Measurements from ENCODE around the gene OSBPL1A.

OSBPL1A gene

DNA sequence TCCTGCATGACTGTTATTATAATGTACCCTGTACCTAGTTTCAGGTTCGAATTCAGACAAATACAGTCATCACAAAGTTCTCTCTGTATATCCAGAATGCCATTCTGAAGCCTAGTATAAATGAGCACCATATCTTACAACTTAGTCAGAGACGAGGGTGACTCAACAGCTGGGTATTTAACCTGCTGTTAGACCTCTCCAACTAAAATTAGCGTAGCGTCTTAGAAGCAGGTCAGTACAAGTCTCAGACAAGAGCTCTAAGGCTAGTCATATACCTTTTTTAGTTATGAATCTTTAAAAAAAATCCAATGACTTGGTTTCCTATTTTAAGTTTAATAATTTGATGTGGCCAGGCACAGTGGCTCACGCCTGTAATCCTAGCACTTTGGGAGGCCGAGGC is 184.7 kb downstream of the OSBPL1A start:
- no peak for DNase-seq

DNA sequence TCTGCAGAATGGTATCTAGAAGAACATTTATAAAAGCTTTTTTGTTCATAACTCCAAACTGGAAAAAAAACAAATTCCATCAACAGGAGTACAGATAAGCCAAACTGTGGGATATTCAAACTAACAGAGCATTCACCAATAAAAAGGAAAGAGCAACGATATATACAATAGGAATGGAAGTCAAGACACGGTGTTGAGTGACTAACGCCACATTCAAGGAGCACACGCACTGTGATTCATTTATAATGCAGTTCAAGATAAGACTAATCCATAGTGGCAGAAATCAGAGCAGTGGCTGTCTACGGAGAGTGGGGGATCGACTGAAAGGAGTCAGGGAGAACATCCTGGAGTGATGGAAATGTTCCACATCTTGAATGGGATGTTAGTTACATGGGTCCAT is 188.1 kb downstream of the OSBPL1A start:
- no peak for DNase-seq

DNA sequence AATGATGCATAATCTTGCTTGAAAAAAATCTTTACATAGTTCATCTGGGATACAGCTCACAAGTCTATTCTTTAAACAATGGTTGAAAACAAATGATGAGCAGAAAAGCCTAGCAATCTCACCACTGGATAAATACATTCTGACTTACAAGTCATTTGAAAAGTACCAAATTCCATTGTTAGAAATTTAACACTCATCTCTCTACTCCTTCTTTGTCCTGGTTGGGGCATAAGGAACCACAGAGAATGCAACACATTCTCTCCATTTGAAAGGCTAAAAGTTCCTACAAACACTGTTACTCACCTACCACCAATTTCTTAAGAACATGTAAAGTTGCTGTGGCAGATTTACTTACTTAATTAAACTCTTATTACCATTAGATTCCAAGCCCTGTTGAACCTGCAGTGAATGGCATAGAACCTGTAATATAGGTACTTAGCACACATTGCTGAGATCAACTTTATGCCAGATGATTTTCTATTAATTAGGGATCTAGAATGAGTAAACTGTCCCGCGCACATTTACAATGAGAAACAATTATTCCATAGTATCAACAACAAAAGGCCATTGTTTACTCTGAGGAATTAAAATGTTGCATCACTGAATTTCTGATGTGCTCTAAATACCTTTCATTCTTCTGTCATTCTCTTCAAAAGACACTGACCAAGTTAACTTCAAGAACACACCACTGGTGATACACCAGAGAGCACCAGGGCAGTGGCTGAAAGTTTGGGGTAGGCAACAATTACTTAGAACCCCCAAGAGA is 189.2 kb downstream of the OSBPL1A start:
- DNase-seq: no peak

DNA sequence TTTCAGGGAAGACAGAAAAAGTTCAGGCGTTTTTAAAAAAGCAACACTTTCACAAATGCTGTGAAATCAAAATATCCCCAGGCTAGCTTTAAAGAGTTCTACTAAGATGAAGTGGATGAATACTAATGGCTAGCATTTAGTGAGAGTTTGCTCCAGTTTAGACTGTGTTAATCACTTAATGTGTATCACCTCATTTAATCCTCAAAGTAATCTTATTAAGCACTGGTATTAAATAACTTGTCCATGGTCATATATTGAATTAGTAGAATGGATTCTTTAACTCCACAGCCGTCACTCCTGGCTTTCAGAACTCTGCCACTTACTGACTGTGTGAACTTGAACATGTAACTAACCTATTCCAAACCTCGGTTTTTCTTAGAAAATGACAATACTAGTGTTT is 192.7 kb downstream of the OSBPL1A start:
- DNase-seq: no peak

DNA sequence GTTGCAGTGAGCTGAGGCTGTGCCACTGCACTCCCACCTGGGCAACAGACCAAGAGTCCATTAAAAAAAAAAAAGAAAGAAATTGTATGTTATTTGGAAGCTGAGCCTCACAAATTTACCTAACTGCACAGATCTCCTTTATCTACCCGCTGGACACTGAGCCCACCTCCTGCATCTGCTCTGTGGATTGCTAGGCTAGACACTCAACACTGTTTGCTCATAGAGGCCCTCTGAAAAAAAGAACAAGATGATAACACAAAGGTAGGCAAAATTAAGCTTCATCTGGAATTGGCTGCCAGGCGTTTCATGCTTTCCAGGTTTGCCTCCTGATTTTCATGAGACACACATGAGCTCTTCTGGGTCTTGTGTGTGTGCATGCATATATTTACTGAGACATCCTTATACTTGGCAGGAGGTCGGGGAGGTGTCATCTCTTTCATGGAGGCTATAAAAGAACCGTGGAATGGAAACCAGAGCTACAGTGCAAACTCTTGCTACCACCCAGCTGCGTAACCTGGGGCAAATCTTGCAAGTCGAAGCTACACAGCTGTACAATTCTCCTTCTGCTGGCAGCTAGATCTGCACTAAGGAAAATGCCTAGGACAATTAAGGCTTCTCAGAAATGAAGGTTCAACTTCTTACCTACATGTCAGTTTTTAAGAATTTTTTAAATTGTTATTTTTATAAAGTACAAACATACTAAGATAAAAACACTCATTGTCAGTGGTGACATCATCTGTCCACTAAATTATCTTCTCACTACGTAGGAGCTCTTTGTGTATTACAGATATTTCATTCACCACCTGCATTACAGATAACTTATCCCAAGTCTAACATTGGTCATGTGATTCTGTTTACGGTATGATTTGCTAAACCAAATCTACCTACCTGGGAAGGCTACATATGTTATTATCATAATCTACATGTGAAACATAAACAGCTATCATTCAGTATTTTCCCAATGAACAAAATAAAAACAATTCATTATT is 195.6 kb downstream of the OSBPL1A start:
- no peak for DNase-seq

DNA sequence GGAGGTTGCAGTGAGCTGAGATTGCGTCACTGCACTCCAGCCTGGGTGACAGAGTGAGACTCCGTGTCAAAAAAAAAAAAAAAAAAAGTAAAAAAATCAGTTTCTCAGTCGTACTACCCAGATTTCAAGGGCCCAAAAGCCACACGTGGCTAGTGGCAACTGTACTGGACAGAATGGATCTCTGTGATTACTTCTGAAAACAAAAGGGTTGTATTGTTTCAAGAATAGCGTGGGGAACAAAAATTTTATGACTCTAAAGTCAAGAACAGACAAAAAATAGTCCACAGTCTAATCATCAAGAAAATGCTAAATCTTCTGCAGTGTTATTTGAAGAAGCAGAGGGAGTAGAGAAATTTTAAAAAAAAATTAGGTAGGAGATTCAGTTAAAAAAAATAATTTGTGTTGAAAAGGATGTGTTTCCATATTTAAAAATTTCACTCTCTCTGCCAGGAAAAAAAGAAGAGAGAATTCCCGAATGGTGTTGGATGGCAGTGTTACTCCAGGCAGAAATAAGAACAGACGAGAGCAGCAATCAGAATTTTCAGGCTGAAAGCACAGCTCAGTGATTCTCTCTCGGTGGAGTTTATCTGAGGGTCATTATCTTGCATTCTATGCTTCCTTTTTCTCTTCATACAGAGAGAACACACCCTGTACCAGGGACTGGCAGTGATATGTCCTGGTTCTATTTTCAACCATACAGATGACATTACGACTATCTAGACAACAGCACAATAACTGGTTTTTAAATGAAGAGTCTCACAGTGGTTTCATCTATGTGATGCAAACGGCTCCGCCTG is 196.9 kb downstream of the OSBPL1A start:
- no peak for DNase-seq

DNA sequence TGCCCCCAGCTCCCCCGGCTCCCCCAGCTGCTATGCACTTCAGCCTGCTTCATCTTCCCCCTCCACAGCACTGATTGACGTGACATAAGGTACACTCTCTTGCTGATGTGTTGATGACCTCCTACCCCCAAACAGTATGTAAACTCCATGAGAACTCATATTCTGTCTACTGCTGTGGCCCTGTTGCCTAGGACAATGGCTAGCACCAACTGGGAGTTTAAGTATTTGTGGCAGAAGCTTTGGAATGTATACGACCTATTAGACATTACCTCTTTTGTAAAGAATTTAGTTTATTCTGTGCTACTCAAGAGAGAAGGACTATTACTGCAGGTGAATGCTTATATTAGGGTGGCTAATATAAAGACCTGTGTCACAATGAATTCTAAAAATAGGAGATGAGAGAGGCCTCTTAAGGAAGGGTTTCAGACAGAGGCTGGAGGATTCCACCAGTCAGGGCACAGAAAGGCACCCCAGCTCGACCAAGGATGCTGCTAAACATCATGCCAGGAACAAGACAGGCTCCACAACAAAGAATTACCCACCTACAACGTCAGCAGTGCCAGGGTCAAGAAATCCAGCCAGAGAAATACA is 198.2 kb downstream of the OSBPL1A start:
- no peak for DNase-seq

DNA sequence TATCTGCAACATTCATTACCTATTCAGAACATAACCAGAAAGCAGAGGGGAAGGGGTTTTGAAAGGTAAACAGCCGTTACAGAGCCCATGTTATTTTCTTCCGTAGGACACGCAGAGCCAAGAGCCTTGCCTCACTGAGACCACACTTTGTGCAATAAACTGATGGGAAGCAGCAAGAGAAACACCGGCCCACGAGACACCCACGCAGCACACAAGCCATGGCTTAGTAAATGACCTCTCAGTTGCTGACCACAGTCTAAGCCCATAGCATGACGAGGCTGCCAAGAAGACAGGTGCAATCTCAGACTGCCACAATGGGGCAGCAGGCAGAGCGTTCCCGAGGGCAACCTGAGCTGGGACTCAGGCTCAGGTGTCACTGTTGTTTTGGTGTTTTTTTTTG is 199.2 kb downstream of the OSBPL1A start:
- no peak for DNase-seq

DNA sequence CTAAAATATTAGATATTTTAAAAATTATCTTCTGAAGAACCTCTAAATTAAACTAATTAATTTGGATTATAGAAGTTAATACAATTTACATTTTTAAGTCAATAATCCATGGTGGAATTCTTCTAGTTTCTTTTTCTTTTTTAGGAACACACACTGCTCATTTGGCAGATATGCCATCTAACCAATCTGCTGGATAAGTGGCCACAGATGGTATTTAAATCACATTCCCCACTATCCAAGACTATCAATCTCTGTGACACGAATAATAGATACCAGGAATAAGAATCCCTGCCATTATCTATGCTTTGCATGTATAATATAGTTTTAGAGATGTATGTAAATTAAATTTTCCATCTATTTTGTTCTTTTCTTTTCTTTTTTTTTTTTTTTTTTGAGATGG is 200.2 kb downstream of the OSBPL1A start:
- DNase-seq: no peak

DNA sequence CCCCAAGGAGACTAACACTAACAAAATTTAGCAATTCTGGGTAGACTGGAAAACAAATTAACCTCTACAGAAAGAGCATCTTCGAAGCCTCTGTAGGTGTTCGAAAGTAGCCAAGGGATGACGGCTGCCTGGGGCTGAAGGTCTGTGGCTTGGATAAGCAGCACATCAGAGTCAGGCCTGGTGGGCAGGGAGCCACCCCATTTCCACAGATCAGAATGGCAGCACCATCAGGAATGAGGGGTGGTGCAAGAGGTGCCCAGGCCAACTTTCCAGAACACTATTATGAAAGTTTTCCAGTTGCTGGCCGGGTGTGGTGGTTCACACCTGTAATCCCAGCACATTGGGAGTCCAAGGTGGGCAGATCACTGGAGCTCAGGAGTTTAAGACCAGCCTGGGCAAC is 200.9 kb downstream of the OSBPL1A start:
- no peak for DNase-seq

DNA sequence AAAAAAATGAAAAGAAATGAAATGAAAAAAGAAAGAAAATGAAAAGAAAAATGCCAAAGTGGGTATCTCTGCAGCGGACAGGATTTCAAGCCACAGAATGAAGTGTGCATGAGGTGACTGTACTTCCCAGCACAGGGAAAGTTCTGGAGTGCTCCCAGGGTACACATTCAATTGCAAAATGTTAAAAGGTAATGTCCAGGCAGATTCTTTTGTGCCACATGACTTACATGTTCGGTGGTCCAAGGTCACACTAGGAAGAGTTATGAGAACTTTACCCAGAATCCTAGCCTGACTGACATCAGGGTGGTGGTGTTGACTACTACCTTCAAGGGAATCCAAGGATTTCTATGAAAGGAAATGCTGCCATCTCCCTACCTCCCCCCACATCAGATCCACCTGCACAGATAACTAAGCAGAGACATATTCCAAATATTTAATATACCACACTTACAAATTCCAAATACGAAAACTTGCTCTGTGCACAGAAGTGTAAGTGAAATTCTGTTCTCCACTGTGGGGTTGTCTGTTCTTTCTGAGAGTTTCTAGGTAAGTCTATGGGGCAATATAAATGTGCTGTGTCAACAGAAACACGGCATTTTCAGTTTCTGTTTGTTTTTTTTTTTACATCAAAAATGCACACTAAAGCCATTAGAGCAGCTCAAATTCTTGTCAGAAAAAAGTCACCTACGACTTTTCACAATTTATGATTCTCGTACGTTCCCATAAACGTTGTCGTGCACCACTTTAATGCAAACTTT is 202.1 kb downstream of the OSBPL1A start:
- no peak for DNase-seq

DNA sequence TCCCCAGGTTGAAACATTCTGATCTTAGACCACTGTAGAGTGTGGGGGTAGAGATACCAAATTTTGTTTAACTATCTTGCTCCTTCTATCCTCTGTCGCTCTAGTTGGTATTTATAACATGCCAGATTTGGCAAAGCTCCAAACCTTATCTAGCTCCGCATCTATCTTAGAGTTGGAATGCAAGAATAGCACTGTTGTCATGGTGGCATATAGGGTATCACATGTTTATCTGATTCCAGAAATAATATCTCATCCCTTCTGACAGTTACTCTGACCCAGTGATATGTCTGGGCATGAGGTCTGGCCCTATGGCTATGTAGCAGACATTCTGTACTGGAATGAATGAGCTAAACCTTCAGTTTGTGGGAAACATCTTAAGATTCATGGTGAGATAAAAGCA is 207.0 kb downstream of the OSBPL1A start:
- DNase-seq: no peak

DNA sequence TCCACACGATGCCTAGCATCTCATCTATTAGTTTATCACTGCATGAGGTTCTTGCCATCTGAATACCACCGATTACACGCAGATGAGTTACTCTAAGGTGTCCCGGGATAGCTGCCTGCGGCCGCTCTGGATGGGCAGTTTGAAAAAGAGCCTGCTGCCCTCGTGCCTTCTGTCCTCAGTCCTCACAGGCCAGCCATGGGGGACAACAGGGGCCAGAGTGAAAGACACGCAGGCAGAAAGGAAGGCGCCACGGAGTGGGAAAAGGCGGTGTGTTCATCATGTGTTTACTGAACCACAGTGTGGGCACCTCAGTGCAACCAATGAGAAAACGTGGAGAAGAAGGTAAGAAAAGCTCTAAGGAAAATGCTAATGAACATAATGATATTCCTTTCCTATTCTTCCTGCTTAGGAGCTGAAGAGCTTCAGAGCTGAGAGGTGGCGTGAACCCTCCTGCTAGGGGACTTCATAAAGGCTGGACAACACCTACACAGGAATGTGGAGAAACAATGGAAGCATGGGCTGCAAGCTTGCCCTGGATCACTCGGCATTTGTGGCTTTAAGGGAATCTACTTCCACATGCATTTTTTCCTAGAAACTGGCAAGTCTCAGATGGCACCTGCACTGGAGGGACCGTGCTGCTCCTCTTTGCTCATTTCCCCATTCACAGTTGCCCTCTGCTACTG is 207.8 kb downstream of the OSBPL1A start:
- no peak for DNase-seq

DNA sequence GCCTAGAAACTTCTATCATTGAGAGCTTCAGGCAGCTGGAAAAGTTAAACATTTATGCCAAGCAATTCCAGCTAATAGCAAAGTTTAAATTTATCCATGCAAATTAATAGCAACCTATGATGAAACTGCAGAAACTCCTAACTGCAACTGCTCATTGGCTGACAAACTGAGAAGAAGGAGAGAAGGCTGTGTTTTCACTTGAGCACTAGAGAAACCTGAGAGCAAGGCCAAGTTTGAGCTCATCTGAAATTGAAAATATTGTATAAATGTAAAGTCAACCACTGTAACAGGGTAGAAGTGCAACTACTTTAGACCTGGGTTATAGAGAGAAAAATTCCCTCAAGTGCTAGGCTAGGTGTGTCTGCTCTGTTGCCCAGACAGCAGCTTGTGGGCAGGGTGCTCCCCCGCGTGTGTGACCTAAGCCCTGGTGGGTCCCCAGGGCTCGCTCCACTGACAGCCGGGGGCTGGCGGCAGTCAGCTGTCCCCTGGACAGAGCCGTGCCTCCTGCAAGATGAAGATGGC is 208.6 kb downstream of the OSBPL1A start:
- DNase-seq: no peak

DNA sequence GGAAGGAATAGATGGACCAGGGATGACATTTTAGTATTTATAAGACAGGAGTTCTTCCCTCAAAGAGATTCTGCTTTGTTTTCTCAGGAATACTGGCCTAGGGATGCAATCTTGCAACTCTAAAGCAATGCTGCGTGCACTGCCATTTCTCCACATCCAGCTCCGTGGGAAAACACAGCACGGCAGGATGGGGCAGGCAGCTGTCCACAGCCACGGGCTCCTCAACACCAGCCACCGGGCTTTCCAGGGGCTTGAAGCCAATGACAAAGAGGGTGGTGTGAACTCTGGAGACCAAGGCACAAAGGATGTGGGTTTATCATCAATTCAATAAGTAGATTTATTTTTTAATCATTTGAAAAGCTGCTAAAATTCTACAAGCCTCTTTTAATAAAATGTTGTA is 209.5 kb downstream of the OSBPL1A start:
- no peak for DNase-seq

DNA sequence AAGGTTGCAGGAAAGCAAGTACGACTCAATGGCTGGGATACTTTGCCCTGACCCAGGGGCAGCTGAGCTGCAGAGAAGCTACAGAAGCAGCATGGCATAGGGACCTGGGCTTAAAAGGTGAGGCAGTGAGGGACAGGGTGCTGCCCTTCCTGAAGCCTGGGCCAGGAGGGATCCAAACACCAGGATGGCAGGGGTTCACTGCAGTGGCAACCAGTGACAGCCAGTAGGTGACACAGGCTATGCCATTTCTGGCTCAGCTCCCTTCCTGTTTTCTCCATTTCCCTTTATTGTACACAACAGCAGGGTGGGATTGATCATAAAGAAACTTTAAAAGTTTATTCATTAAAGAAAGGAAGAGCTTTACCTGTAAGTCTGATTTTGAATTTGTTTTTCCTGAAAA is 209.9 kb downstream of the OSBPL1A start:
- DNase-seq: no peak

DNA sequence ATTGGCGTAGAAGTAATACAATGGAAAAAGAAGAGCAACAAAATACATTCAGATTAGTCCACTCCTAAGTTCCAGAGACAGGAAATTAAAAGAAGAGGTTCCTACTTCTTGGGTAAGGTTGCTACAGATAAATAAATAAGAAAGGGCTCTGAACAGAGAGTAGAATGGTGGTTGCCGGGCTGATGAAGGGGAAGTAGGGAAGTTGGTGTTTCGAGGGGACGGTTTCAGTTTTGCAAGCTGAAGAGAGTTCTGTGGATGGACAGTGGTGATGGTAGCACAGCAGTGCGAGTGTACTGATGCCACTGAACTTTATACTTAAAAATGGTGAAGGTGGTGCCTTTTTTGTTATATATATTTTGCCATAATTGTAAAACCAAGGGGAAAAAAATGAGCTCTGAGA is 210.6 kb downstream of the OSBPL1A start:
- DNase-seq: no peak

DNA sequence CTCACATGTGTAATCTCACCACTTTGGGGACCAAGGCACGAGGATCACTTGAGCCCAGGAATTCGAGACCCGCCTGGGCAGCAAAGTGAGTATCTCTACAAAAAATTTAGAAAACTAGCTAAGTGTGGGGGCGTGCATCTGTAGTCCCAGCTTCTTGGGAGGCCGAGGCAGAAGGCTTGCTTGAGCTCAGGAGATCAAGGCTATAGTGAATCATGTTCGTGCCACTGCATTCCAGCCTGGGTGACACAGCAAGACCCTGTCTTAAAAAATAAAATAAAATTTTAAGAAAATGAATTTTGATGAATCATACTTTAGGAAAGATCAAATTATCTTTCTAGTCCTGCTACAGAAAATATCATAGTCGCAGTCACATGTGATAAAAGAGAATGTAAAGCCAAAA is 211.8 kb downstream of the OSBPL1A start:
- no peak for DNase-seq

DNA sequence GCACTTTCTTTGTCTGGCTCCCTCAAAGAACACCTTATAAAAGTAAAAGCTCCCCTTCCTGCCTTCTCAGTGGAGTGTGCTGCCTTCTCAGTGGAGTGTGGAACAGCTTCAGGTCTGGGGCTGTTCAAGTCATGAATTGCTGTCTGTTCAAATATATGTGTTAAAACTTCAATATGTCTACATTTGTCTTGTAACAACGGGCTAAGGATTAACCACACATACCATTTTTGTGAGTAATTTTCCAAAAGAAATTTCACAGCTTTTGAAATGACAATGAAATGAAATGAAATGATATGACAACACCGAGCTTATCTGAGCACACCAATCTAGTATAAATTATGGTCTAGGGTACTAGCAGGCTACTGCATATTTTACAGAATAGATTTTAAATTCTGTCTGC is 215.8 kb downstream of the OSBPL1A start:
- DNase-seq: no peak

DNA sequence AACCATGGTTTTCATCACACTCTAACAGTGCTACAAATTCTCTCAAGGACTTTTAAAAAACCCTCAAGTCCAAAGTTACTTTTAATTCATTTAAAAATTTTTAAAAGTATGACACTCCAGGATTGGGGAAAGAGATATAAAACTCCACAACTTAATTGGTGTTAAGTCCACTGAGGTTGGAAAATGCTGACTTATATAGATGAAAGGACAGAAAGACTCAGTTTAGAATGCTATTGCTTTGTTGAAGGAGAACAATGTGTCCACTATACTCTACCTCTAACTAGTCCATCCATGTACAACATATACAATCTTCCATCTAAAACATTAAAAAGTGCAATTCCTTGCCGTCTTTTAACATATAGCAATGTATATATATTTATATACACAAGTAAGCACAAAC is 217.6 kb downstream of the OSBPL1A start:
- DNase-seq: no peak

DNA sequence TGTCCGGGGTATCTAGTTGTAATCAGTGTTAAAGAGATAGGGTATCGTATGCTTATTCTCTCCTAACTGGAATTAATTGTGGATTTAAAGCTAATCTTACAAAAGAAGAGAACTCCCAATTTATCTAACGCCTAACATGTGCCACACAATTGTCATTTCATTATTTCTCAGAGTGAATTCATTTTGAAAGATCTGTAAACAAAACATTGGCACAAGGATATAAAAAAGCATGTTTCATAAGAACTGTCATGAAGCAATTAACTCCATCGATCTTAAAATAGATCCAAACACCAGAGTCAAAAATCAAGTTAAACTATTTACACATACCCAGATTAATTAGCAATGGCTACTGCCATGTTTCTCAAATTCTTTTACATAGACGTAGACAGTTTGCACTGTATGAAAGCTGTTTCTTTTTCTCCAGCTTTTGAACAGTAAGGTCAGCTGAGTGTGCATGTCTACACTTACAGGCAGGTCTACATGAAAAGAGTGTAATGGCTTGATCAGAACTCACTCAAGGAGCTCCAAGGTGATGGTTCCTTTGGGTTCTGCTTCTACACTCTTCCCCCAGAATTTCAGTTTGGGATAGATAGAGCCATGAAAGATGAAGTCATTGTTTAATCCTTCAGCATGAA is 220.0 kb downstream of the OSBPL1A start:
- DNase-seq: no peak

All from NCI-H1930 (cell line).